Measurements from ENCODE around the gene ATP2B2.

GRCh38 chr3:10434144-10434937, 71.0 kb downstream of the ATP2B2 start:
- no peak for TF ChIP-seq CTCF (IDR thresholded peaks at IDR 0.05)
- no peak for TF ChIP-seq EP300 (IDR thresholded peaks at IDR 0.05)
- TF ChIP-seq POLR2A (IDR thresholded peaks at IDR 0.05), result no peak

Data from tibial nerve (tissue), 4 donors.